Loucy (cell line): ENCODE data around the gene CIROP.

Source experiments
- H2AFZ ChIP-seq: fragments of 200-600 bp; sonication (generic); 2 replicates; pipeline ENCODE4 v1.6.0; 2016; ENCODE audit warnings: antibody characterized with exemption, mild to moderate bottlenecking, low read length, moderate library complexity
- H3F3A ChIP-seq: fragments of 200-600 bp; 2 replicates; pipeline ENCODE4 v1.6.0; 2016; ENCODE audit warnings: antibody characterized with exemption, low read depth, mild to moderate bottlenecking
- H3K27me3 ChIP-seq: fragments of 200-600 bp; sonication (generic); 2 replicates; pipeline ENCODE4 v1.6.1; 2014; ENCODE audit warnings: low read length, mild to moderate bottlenecking; ENCODE audit not compliant: insufficient read depth, poor library complexity, severe bottlenecking
- H3K36me3 ChIP-seq: fragments of 200-600 bp; sonication (generic); 2 replicates; pipeline ENCODE4 v1.6.1; 2016; ENCODE audit warnings: low read length; ENCODE audit not compliant: insufficient read depth
- H3K4me1 ChIP-seq: fragments of 200-600 bp; sonication (generic); 2 replicates; pipeline ENCODE4 v1.5.1; 2014; ENCODE audit warnings: low read length, mild to moderate bottlenecking; ENCODE audit not compliant: insufficient read depth, poor library complexity, severe bottlenecking
- H3K4me2 ChIP-seq: fragments of 200-600 bp; sonication (generic); 2 replicates; pipeline ENCODE4 v1.6.0; 2014; ENCODE audit warnings: antibody characterized with exemption, low read length, low read depth, mild to moderate bottlenecking; ENCODE audit not compliant: poor library complexity, severe bottlenecking
- H3K4me3 ChIP-seq: fragments of 200-600 bp; sonication (generic); 2 replicates; pipeline ENCODE4 v1.5.1; 2014; ENCODE audit warnings: low read length, mild to moderate bottlenecking, mixed read lengths; ENCODE audit not compliant: poor library complexity, severe bottlenecking
- H3K79me2 ChIP-seq: fragments of 200-600 bp; sonication (generic); 2 replicates; pipeline ENCODE4 v1.6.1; 2014; ENCODE audit warnings: low read length; ENCODE audit not compliant: insufficient read depth
- H3K9ac ChIP-seq: fragments of 200-600 bp; sonication (generic); 2 replicates; pipeline ENCODE4 v1.6.0; 2014; ENCODE audit warnings: mild to moderate bottlenecking, low read depth, low read length, moderate library complexity; ENCODE audit not compliant: poor library complexity, severe bottlenecking
- H3K9me2 ChIP-seq: fragments of 200-600 bp; sonication (generic); replicated peaks from 2 replicates; pipeline ENCODE4 v1.6.1; 2016; ENCODE audit warnings: low read depth, low read length, mixed read lengths
- H3K9me3 ChIP-seq: fragments of 200-600 bp; sonication (generic); 2 replicates; pipeline ENCODE4 v1.6.1; 2014; ENCODE audit warnings: mild to moderate bottlenecking, antibody characterized with exemption, low read length, low read depth; ENCODE audit not compliant: insufficient read depth
- H4K20me1 ChIP-seq: fragments of 200-600 bp; sonication (generic); 2 replicates; pipeline ENCODE4 v1.6.0; 2014; ENCODE audit warnings: antibody characterized with exemption, low read length, mild to moderate bottlenecking; ENCODE audit not compliant: insufficient read depth, poor library complexity, severe bottlenecking
- CTCF ChIP-seq: fragments of 200-600 bp; sonication (generic); conservative IDR thresholded peaks from 2 replicates; pipeline ENCODE4 v1.5.1; 2014; ENCODE audit warnings: mild to moderate bottlenecking, antibody characterized with exemption, low read length
- EZH2phosphoT487 ChIP-seq: fragments of 200-600 bp; IDR thresholded peaks from 2 replicates; pipeline ENCODE4 v1.6.1; 2018; ENCODE audit warnings: antibody characterized with exemption, mild to moderate bottlenecking, moderate library complexity, borderline replicate concordance

The CIROP gene

GRCh38 chr14:23140371-23140770 is 35.6 kb upstream of the CIROP start:
- TF ChIP-seq EZH2phosphoT487 (no peak), CTCF (no peak)
- Histone ChIP-seq H2AFZ (no peak overlapping the region), H3K4me3 (no peak overlapping the region), H3K9ac (no peak overlapping the region), H3K4me2 (no peak overlapping the region), H3K36me3 (no peaks in the 10 kb centered on the region), H3K27me3 (no peaks in the 10 kb centered on the region), H3K79me2 (no peaks in the 10 kb centered on the region), H4K20me1 (no peaks in the 10 kb centered on the region), H3K9me2 (no peaks in the 10 kb centered on the region), H3K9me3 (no peaks in the 10 kb centered on the region), H3K4me1 (no peaks in the 10 kb centered on the region), H3F3A (no peaks in the 10 kb centered on the region)

- Histone ChIP-seq H3K79me2 (no peaks in the 10 kb centered on the region), H3K9me2 (no peaks in the 10 kb centered on the region), H3K36me3 (no peaks in the 10 kb centered on the region), H3K4me2 (no peak overlapping the region), H4K20me1 (no peaks in the 10 kb centered on the region), H3K27me3 (no peaks in the 10 kb centered on the region), H3K9ac (no peak overlapping the region), H3K4me3 (no peak overlapping the region), H3F3A (no peaks in the 10 kb centered on the region), H3K9me3 (no peaks in the 10 kb centered on the region), H2AFZ (no peak overlapping the region), H3K4me1 (no peaks in the 10 kb centered on the region)
- TF ChIP-seq EZH2phosphoT487 (no peak), CTCF (no peak)
Observed at GRCh38 chr14:23139874-23140273, 35.1 kb upstream of the CIROP start.

GRCh38 chr14:23137813-23138535 is 33.2 kb upstream of the CIROP start:
- H3K79me2 ChIP-seq = no peaks in the 10 kb centered on the region
- no peaks in the 10 kb centered on the region for H3K9me3 ChIP-seq
- no peak overlapping the region for H3K9ac ChIP-seq
- H3K27me3 ChIP-seq = no peaks in the 10 kb centered on the region
- no peaks in the 10 kb centered on the region for H3K4me1 ChIP-seq
- TF ChIP-seq CTCF = no peak
- no peaks in the 10 kb centered on the region for H3F3A ChIP-seq
- H3K4me3 ChIP-seq = no peak overlapping the region
- no peak overlapping the region for H3K4me2 ChIP-seq
- H3K9me2 ChIP-seq = no peaks in the 10 kb centered on the region
- H2AFZ ChIP-seq = no peak overlapping the region
- no peaks in the 10 kb centered on the region for H4K20me1 ChIP-seq
- no peaks in the 10 kb centered on the region for H3K36me3 ChIP-seq
